GM10248 (cell line): ENCODE results near the gene TTBK2.

Experiments used
- CTCF ChIA-PET: fragments of 300-600 bp; sonication (Branson Sonifier 250); formaldehyde crosslinking; extraction: SDS; loops from one replicate; lab custom pipeline; 2021; ENCODE audit warnings: antibody characterized with exemption; lab: Yijun Ruan, JAX
- POLR2A ChIA-PET: fragments of 350-650 bp; sonication (Branson Sonifier 250); formaldehyde crosslinking; extraction: SDS; loops from one replicate; lab custom pipeline; 2020; ENCODE audit warnings: antibody characterized with exemption; lab: Yijun Ruan, JAX
- DNase-seq: peaks from one replicate; pipeline ENCODE4 v3.0.0; 2012; ENCODE audit errors: extremely low spot score
- TF ChIP-seq, protein P1 (sequence below): IDR thresholded peaks from 2 replicates; pipeline ENCODE4 v1.5.1; 2012; ENCODE audit warnings: mild to moderate bottlenecking, low read depth; ENCODE audit errors: extremely low read depth, missing control alignments, control extremely low read depth

TTBK2 gene

DNA sequence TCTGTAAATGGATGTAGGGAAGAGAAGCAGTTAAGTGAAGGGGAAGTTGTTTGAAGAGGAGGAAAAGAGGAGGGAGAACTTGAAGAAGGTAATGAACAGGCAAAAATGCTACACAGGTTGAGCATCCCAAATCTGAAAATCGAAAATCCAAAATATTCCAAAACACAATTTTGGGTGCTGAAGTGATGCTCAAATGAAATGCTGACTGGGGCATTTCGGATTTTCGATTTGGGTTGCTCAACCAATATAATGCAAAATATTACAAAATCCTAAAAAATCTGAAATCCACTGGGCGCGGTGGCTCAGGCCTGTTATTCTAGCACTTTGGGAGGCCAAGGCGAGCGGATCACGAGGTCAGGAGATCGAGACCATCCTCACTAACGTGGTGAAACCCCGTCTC lies 121.8 kb downstream of the TTBK2 start:
- ChIA-PET CTCF (interaction anchor here (1.3 kb wide), 1 partner anchor 10 kb away, joined by 3 read pairs; no protein-coding TSS in a partner anchor), POLR2A (no interaction called here)
- TF ChIP-seq, protein P1, sequence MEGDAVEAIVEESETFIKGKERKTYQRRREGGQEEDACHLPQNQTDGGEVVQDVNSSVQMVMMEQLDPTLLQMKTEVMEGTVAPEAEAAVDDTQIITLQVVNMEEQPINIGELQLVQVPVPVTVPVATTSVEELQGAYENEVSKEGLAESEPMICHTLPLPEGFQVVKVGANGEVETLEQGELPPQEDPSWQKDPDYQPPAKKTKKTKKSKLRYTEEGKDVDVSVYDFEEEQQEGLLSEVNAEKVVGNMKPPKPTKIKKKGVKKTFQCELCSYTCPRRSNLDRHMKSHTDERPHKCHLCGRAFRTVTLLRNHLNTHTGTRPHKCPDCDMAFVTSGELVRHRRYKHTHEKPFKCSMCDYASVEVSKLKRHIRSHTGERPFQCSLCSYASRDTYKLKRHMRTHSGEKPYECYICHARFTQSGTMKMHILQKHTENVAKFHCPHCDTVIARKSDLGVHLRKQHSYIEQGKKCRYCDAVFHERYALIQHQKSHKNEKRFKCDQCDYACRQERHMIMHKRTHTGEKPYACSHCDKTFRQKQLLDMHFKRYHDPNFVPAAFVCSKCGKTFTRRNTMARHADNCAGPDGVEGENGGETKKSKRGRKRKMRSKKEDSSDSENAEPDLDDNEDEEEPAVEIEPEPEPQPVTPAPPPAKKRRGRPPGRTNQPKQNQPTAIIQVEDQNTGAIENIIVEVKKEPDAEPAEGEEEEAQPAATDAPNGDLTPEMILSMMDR = no peak
- DNase-seq = no peak

GRCh38 chr15:42796955-42797782 lies 123.4 kb downstream of the TTBK2 start:
- ChIA-PET POLR2A (no interaction called here), CTCF (interaction anchor here (0.7 kb wide), 1 partner anchor 16 kb away, joined by 3 read pairs; no protein-coding TSS in a partner anchor)
- TF ChIP-seq, protein P1 = no peak
- DNase-seq = no peak

- ChIA-PET POLR2A (no interaction called here), CTCF (no interaction called here)
- DNase-seq = no peak
- TF ChIP-seq, protein P1 = no peak
Measured at GRCh38 chr15:42788725-42789124, 131.9 kb downstream of the TTBK2 start.

DNA sequence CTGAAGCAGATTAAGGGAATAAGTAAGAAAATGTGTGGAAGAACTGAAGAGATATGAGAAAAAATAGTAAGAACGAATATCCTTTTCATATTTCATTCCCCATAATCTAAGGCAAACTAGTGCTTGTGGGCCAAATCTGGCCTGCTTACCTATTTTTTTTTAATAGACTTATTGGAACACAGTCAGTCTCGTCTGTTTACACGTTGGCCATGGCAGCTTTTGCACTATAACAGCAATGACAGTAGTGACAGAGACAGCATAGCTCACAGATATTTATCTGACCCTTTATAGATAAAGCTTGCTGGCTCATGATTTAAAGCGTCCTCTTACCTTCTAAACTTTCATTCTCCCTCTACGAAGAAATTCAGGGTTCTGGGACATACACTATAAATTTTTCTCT lies 133.6 kb downstream of the TTBK2 start:
- POLR2A ChIA-PET = no interaction called here
- TF ChIP-seq, protein P1 = no peak
- no peak for DNase-seq
- CTCF ChIA-PET = no interaction called here

GRCh38 chr15:42785569-42785968 lies 135.0 kb downstream of the TTBK2 start:
- ChIA-PET POLR2A (no interaction called here), CTCF (interaction anchor here (1.0 kb wide), 1 partner anchor 10 kb away, joined by 3 read pairs; no protein-coding TSS in a partner anchor)
- DNase-seq = no peak
- TF ChIP-seq, protein P1 = no peak

DNA sequence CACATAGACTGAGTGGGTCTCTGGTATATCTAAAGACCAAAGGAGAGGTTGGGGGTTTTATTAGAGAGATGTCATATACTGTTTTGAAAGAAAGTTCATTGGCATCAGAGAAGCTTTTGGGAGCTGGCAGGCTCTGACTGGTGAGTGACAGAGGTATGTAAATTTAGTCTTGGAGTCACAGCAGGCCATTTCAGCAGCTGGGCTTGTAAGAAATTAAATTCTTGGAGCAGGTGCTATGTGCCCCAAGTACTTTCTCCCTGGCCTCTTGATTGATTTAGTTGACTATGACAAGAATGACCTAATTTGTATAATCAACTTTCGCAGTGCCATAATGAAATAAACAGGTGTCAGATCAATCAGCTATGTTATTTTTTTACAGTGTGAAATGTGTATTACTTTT lies 135.9 kb downstream of the TTBK2 start:
- TF ChIP-seq, protein P1 = no peak
- POLR2A ChIA-PET = no interaction called here
- CTCF ChIA-PET = interaction anchor here (1.0 kb wide), 1 partner anchor 9 kb away, joined by 3 read pairs; no protein-coding TSS in a partner anchor
- DNase-seq = no peak
